ENCODE measurements around the gene FAM120A.

FAM120A gene

GRCh38 chr9:93464876-93465275 lies 13.4 kb downstream of the FAM120A start:
- Histone ChIP-seq H4K20me1 (ENCODE audit: insufficient read depth) (peaks cover 28% of the 10 kb centered on the region), H3K27ac (no peak overlapping the region), H3K79me2 (ENCODE audit: insufficient read depth, low read depth) (peaks cover 100% of the 10 kb centered on the region), H3K9ac (no peak overlapping the region), H2AFZ (ENCODE audit: low read depth) (no peak overlapping the region), H3K4me3 (IDR thresholded peaks at IDR 0.05; ENCODE audit: insufficient read depth, low read depth, low read length) (no peak overlapping the region), H3K4me2 (peak overlapping the region; percentile 3; the same call in 1 of the 2 replicates), H3K4me1 (ENCODE audit: low read depth, poor library complexity, severe bottlenecking) (peaks cover 75% of the 10 kb centered on the region), H3K27me3 (ENCODE audit: insufficient read depth, low read depth) (no peaks in the 10 kb centered on the region), H3K36me3 (ENCODE audit: insufficient read depth) (no peaks in the 10 kb centered on the region)
- no peak for TF ChIP-seq CTCF (conservative IDR thresholded peaks at IDR 0.05; ENCODE audit: low read depth, low read length)

GRCh38 chr9:93465855-93466254 lies 14.4 kb downstream of the FAM120A start:
- Histone ChIP-seq H3K9ac (no peak overlapping the region), H3K27ac (no peak overlapping the region), H4K20me1 (ENCODE audit: insufficient read depth) (peaks cover 23% of the 10 kb centered on the region), H3K4me2 (no peak overlapping the region), H3K79me2 (ENCODE audit: insufficient read depth, low read depth) (peaks cover 100% of the 10 kb centered on the region), H3K4me3 (IDR thresholded peaks at IDR 0.05; ENCODE audit: insufficient read depth, low read depth, low read length) (no peak overlapping the region), H3K27me3 (ENCODE audit: insufficient read depth, low read depth) (no peaks in the 10 kb centered on the region), H2AFZ (ENCODE audit: low read depth) (no peak overlapping the region), H3K36me3 (ENCODE audit: insufficient read depth) (no peaks in the 10 kb centered on the region), H3K4me1 (ENCODE audit: low read depth, poor library complexity, severe bottlenecking) (peaks cover 72% of the 10 kb centered on the region)
- TF ChIP-seq CTCF (conservative IDR thresholded peaks at IDR 0.05; ENCODE audit: low read depth, low read length), result no peak

- TF ChIP-seq CTCF (conservative IDR thresholded peaks at IDR 0.05; ENCODE audit: low read depth, low read length), result no peak
- H3K79me2 ChIP-seq (ENCODE audit: insufficient read depth, low read depth), result peaks cover 100% of the 10 kb centered on the region
- H3K27ac ChIP-seq, result no peak overlapping the region
- H3K4me1 ChIP-seq (ENCODE audit: low read depth, poor library complexity, severe bottlenecking), result peaks cover 65% of the 10 kb centered on the region
- H4K20me1 ChIP-seq (ENCODE audit: insufficient read depth), result peaks cover 22% of the 10 kb centered on the region
- H3K4me2 ChIP-seq, result 0 out of 2 replicates have a peak overlapping the region, but pooled peaks have one; percentile 26
- no peaks in the 10 kb centered on the region for H3K36me3 ChIP-seq (ENCODE audit: insufficient read depth)
- no peak overlapping the region for H2AFZ ChIP-seq (ENCODE audit: low read depth)
- H3K9ac ChIP-seq, result no peak overlapping the region
- H3K4me3 ChIP-seq (IDR thresholded peaks at IDR 0.05; ENCODE audit: insufficient read depth, low read depth, low read length), result no peak overlapping the region
- no peaks in the 10 kb centered on the region for H3K27me3 ChIP-seq (ENCODE audit: insufficient read depth, low read depth)
Observed at GRCh38 chr9:93466416-93467061, 15.1 kb downstream of the FAM120A start.

GRCh38 chr9:93467062-93467416 lies 15.6 kb downstream of the FAM120A start:
- H3K4me3 ChIP-seq (IDR thresholded peaks at IDR 0.05; ENCODE audit: insufficient read depth, low read depth, low read length), result no peak overlapping the region
- no peaks in the 10 kb centered on the region for H3K27me3 ChIP-seq (ENCODE audit: insufficient read depth, low read depth)
- no peak overlapping the region for H2AFZ ChIP-seq (ENCODE audit: low read depth)
- H3K4me1 ChIP-seq (ENCODE audit: low read depth, poor library complexity, severe bottlenecking), result peaks cover 65% of the 10 kb centered on the region
- no peak overlapping the region for H3K27ac ChIP-seq
- H3K4me2 ChIP-seq, result 0 out of 2 replicates have a peak overlapping the region, but pooled peaks have one; percentile 26
- peaks cover 22% of the 10 kb centered on the region for H4K20me1 ChIP-seq (ENCODE audit: insufficient read depth)
- no peak for TF ChIP-seq CTCF (conservative IDR thresholded peaks at IDR 0.05; ENCODE audit: low read depth, low read length)
- no peak overlapping the region for H3K9ac ChIP-seq
- H3K36me3 ChIP-seq (ENCODE audit: insufficient read depth), result no peaks in the 10 kb centered on the region
- H3K79me2 ChIP-seq (ENCODE audit: insufficient read depth, low read depth), result peaks cover 100% of the 10 kb centered on the region

Measured in KMS-11 (cell line).